GM23338 (cell line): ENCODE measurements around the gene ZDHHC3. TPM values are rescaled to one million over a fixed set of nuclear protein-coding genes. Genes with fewer than 3 reads are reported as not detected.

Experiments
- ATAC-seq: fragments of 200-7000 bp; cut with Tn5 transposase; 3 replicates; pipeline ENCODE4 v1.9.1; 2020
- DNase-seq: peaks from one replicate; pipeline ENCODE4 v3.0.0-alpha.2; 2015; ENCODE audit warnings: low spot score
- H2AFZ ChIP-seq: fragments of 200-600 bp; sonication (generic); 2 replicates; pipeline ENCODE4 v1.8.0; 2016; ENCODE audit warnings: antibody characterized with exemption, mild to moderate bottlenecking, moderate library complexity
- H3F3A ChIP-seq: fragments of 200-600 bp; sonication (generic); replicated peaks from 2 replicates; pipeline ENCODE4 v1.8.0; 2017; ENCODE audit warnings: antibody characterized with exemption, mixed run types, low read depth
- H3K27ac ChIP-seq: fragments of 200-600 bp; sonication (generic); 2 replicates; pipeline ENCODE4 v1.6.1; 2016; ENCODE audit warnings: low read depth
- H3K27me3 ChIP-seq: fragments of 200-600 bp; sonication (generic); 2 replicates; pipeline ENCODE4 v1.8.0; 2016; ENCODE audit warnings: mild to moderate bottlenecking, mixed run types, moderate library complexity; ENCODE audit not compliant: insufficient read depth
- H3K36me3 ChIP-seq: fragments of 200-600 bp; sonication (generic); 2 replicates; pipeline ENCODE4 v1.8.0; 2016; ENCODE audit warnings: mild to moderate bottlenecking; ENCODE audit not compliant: insufficient read depth
- H3K4me1 ChIP-seq: fragments of 200-600 bp; sonication (generic); 2 replicates; pipeline ENCODE4 v1.8.0; 2016; ENCODE audit warnings: mild to moderate bottlenecking, moderate library complexity; ENCODE audit not compliant: insufficient read depth
- H3K4me2 ChIP-seq: fragments of 200-600 bp; sonication (generic); 2 replicates; pipeline ENCODE4 v1.7.1; 2017; ENCODE audit warnings: mixed run types
- H3K4me3 ChIP-seq: fragments of 200-600 bp; sonication (generic); 2 replicates; pipeline ENCODE4 v1.6.1; 2016; ENCODE audit warnings: mixed run types
- H3K79me2 ChIP-seq: fragments of 200-600 bp; sonication (generic); replicated peaks from 2 replicates; pipeline ENCODE4 v1.8.0; 2017; ENCODE audit warnings: mild to moderate bottlenecking; ENCODE audit not compliant: insufficient read depth
- H3K9me2 ChIP-seq: fragments of 200-600 bp; sonication (generic); 2 replicates; pipeline ENCODE4 v1.8.0; 2017; ENCODE audit not compliant: insufficient read depth
- H4K20me1 ChIP-seq: fragments of 200-600 bp; sonication (generic); replicated peaks from 2 replicates; pipeline ENCODE4 v1.8.0; 2017; ENCODE audit warnings: mild to moderate bottlenecking; ENCODE audit not compliant: insufficient read depth
- H3K27ac Mint-ChIP-seq: 2 replicates; pipeline ENCODE4 v1.8.0; 2020; ENCODE audit warnings: inconsistent platforms, mild to moderate bottlenecking, moderate library complexity, mixed read lengths
- H3K27me3 Mint-ChIP-seq: 3 replicates; pipeline ENCODE4 v1.8.0; 2022; ENCODE audit warnings: low read depth, mild to moderate bottlenecking, moderate library complexity, mixed read lengths, inconsistent platforms; ENCODE audit not compliant: insufficient read depth, poor library complexity
- H3K36me3 Mint-ChIP-seq: 3 replicates; pipeline ENCODE4 v1.8.0; 2021; ENCODE audit warnings: low read depth, mild to moderate bottlenecking, inconsistent platforms, moderate library complexity, mixed read lengths
- H3K4me1 Mint-ChIP-seq: 3 replicates; pipeline ENCODE4 v1.8.0; 2020; ENCODE audit warnings: mild to moderate bottlenecking, inconsistent platforms, mixed read lengths
- H3K4me3 Mint-ChIP-seq: 3 replicates; pipeline ENCODE4 v1.8.0; 2021; ENCODE audit warnings: moderate library complexity, mild to moderate bottlenecking, inconsistent platforms, mixed read lengths
- H3K9me3 Mint-ChIP-seq: 3 replicates; pipeline ENCODE4 v1.8.0; 2020; ENCODE audit warnings: moderate library complexity, mild to moderate bottlenecking, inconsistent platforms, mixed read lengths
- CREB1 ChIP-seq: fragments of 250-450 bp; sonication (Bioruptor Pico); IDR thresholded peaks from 2 replicates; pipeline ENCODE4 v1.5.0; 2020; ENCODE audit warnings: low read depth, mild to moderate bottlenecking, moderate library complexity
- ETS1 ChIP-seq: IDR thresholded peaks from 2 replicates; pipeline ENCODE4 v1.6.1; 2016; ENCODE audit warnings: antibody characterized with exemption
- EZH2 ChIP-seq: fragments of 200-600 bp; sonication (generic); IDR thresholded peaks from one replicate; pipeline ENCODE4 v1.8.0; 2017; ENCODE audit warnings: antibody characterized with exemption, mild to moderate bottlenecking, low read depth; ENCODE audit not compliant: unreplicated experiment
- EZH2phosphoT487 ChIP-seq: fragments of 200-600 bp; sonication (generic); IDR thresholded peaks from one replicate; pipeline ENCODE4 v1.8.1; 2018; ENCODE audit warnings: antibody characterized with exemption; ENCODE audit not compliant: unreplicated experiment
- JUNB ChIP-seq: IDR thresholded peaks from one replicate; pipeline ENCODE4 v1.6.1; 2016; ENCODE audit warnings: antibody characterized with exemption; ENCODE audit not compliant: unreplicated experiment
- NANOG ChIP-seq: IDR thresholded peaks from 2 replicates; pipeline ENCODE4 v1.6.1; 2016; ENCODE audit warnings: antibody characterized with exemption, borderline replicate concordance
- REST ChIP-seq: IDR thresholded peaks from one replicate; pipeline ENCODE4 v1.6.1; 2018; ENCODE audit warnings: antibody characterized with exemption; ENCODE audit not compliant: unreplicated experiment
- STAT1 ChIP-seq: IDR thresholded peaks from one replicate; pipeline ENCODE4 v1.6.1; 2016; ENCODE audit warnings: antibody characterized with exemption; ENCODE audit not compliant: unreplicated experiment
- ZNF114 ChIP-seq: fragments of 250-450 bp; sonication (Bioruptor Pico); IDR thresholded peaks from 2 replicates; pipeline ENCODE4 v1.5.0; 2020; ENCODE audit warnings: mild to moderate bottlenecking, moderate library complexity
- ZNF331 ChIP-seq: fragments of 250-450 bp; sonication (Bioruptor Pico); IDR thresholded peaks from 2 replicates; pipeline ENCODE4 v1.5.0; 2020; ENCODE audit warnings: low read depth, mild to moderate bottlenecking, moderate library complexity
- polyA plus RNA-seq: library from polyadenylated mRNA; unstranded; fragments of >200 nt; fragmentation: Nextera tagmentation; extraction: Ambion mirVana; gene quantifications from 2 replicates; pipeline ENCODE4 v1.2.1, GENCODE V29; 2016
- total RNA-seq: library from RNA; depleted of rRNA; stranded (reverse); fragments of >200 nt; shearing (Covaris generic); gene quantifications from 2 replicates; pipeline ENCODE4 v1.2.3, GENCODE V29; 2014
- TF ChIP-seq, protein P1 (sequence below), 2 experiments: fragments of 200-600 bp in 1 of 2; sonication (generic) in 1 of 2; conservative IDR thresholded peaks; 2 replicates each; pipeline versions ENCODE4 v1.5.1 to v1.6.1; 2016 to 2017; ENCODE audit warnings: antibody characterized with exemption in 2 of 2, low read depth in 2 of 2, mild to moderate bottlenecking in 2 of 2, moderate library complexity in 1 of 2

The ZDHHC3 gene
- total and polyA plus RNA-seq, 2 experiments from 2014 or later: 28.9 to 84.2 TPM

- TF ChIP-seq REST (no peak), CREB1 (no peak), ZNF114 (no peak), EZH2 (no peak), ZNF331 (CRISPR knock-in tag) (no peak)
Observed at GRCh38 chr3:45017821-45018220, 41.8 kb upstream of the ZDHHC3 start (continued).

GRCh38 chr3:45016916-45017315 lies 40.9 kb upstream of the ZDHHC3 start:
- ATAC-seq: no peak
- TF ChIP-seq REST: no peak
- no peak for TF ChIP-seq EZH2phosphoT487
- no peak for TF ChIP-seq NANOG
- no peak for TF ChIP-seq STAT1
- no peak for TF ChIP-seq ETS1
- no peak for TF ChIP-seq EZH2
- TF ChIP-seq ZNF331 (CRISPR knock-in tag): no peak
- no peak for TF ChIP-seq JUNB
- TF ChIP-seq, protein P1, sequence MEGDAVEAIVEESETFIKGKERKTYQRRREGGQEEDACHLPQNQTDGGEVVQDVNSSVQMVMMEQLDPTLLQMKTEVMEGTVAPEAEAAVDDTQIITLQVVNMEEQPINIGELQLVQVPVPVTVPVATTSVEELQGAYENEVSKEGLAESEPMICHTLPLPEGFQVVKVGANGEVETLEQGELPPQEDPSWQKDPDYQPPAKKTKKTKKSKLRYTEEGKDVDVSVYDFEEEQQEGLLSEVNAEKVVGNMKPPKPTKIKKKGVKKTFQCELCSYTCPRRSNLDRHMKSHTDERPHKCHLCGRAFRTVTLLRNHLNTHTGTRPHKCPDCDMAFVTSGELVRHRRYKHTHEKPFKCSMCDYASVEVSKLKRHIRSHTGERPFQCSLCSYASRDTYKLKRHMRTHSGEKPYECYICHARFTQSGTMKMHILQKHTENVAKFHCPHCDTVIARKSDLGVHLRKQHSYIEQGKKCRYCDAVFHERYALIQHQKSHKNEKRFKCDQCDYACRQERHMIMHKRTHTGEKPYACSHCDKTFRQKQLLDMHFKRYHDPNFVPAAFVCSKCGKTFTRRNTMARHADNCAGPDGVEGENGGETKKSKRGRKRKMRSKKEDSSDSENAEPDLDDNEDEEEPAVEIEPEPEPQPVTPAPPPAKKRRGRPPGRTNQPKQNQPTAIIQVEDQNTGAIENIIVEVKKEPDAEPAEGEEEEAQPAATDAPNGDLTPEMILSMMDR (conservative IDR thresholded peaks at IDR 0.05; ENCODE audit: low read depth in 2 of 2): no peak

More at GRCh38 chr3:45016916-45017315, 40.9 kb upstream of the ZDHHC3 start:
- Histone ChIP-seq H3K27me3 (no peaks in the 10 kb centered on the region), H3K79me2 (no peaks in the 10 kb centered on the region), H3K4me3 (no peak overlapping the region), H3K9me2 (0 out of 2 replicates have a peak, but pooled peaks cover 3% of the 10 kb centered on the region), H3K4me2 (no peak overlapping the region), H3K36me3 (peaks cover 13% of the 10 kb centered on the region), H3F3A (no peaks in the 10 kb centered on the region), H3K4me1 (0 out of 2 replicates have a peak, but pooled peaks cover 3% of the 10 kb centered on the region), H4K20me1 (peaks cover 7% of the 10 kb centered on the region), H3K27ac (no peak overlapping the region), H2AFZ (no peak overlapping the region)
- no peaks in the 10 kb centered on the region for H3K9me3 Mint-ChIP-seq
- H3K36me3 Mint-ChIP-seq: peaks cover 21% of the 10 kb centered on the region
- peaks cover 13% of the 10 kb centered on the region; the same call in 2 of the 3 replicates for H3K4me1 Mint-ChIP-seq
- no peak for DNase-seq
- H3K27me3 Mint-ChIP-seq: peaks cover 5% of the 10 kb centered on the region
- no peak overlapping the region for H3K4me3 Mint-ChIP-seq
- no peak overlapping the region for H3K27ac Mint-ChIP-seq
